Stimulated activated memory B cell treated with anti-CD40 and anti-IgM and Interleukin-4, amounts not matched to agents 10 μg/mL and 1 μg/mL and 100 μg/mL, for 72 hours (primary cell): ENCODE measurements around the gene CSH1.
"Not testable (repeated sequence)": the region's sequence is repeated elsewhere in the genome, so short reads cannot be mapped to it uniquely, and the experiment has no call there.

Experiments
- ATAC-seq: fragments of 150-1000 bp; cut with Tn5 transposase; 2 replicates; pipeline ENCODE4 v1.10.0; 2021
- H3K27ac Mint-ChIP-seq: one replicate; pipeline ENCODE4 v1.8.0; 2022; ENCODE audit warnings: mild to moderate bottlenecking, mixed read lengths
- H3K27me3 Mint-ChIP-seq: one replicate; pipeline ENCODE4 v1.8.0; 2022; ENCODE audit warnings: mixed read lengths
- H3K36me3 Mint-ChIP-seq: one replicate; pipeline ENCODE4 v1.8.0; 2022; ENCODE audit warnings: mixed read lengths
- H3K4me1 Mint-ChIP-seq: one replicate; pipeline ENCODE4 v1.8.0; 2022; ENCODE audit warnings: mixed read lengths
- H3K4me3 Mint-ChIP-seq: one replicate; pipeline ENCODE4 v1.8.0; 2022; ENCODE audit warnings: mild to moderate bottlenecking, moderate library complexity, mixed read lengths
- H3K9me3 Mint-ChIP-seq: one replicate; pipeline ENCODE4 v1.8.0; 2022; ENCODE audit warnings: mixed read lengths

The CSH1 gene

GRCh38 chr17:63932721-63933120, 36.3 kb upstream of the CSH1 start:
- peak; percentile 4 for ATAC-seq
- Mint-ChIP-seq H3K4me1 (peaks cover 82% of the 10 kb centered on the region), H3K9me3 (no peaks in the 10 kb centered on the region), H3K27me3 (no peaks in the 10 kb centered on the region), H3K36me3 (peaks cover 43% of the 10 kb centered on the region), H3K27ac (peak overlapping the region; percentile 94), H3K4me3 (peak overlapping the region; percentile 92)

- H3K4me1 Mint-ChIP-seq: peaks cover 82% of the 10 kb centered on the region
- peak; percentile 92 for ATAC-seq
- peak within 1 kb of the TSS; percentile 92 for H3K4me3 Mint-ChIP-seq
- no peaks in the 10 kb centered on the region for H3K9me3 Mint-ChIP-seq
- peaks cover 48% of the 10 kb centered on the region for H3K36me3 Mint-ChIP-seq
- H3K27ac Mint-ChIP-seq: peak within 1 kb of the TSS; percentile 94
- no peaks in the 10 kb centered on the region for H3K27me3 Mint-ChIP-seq
These were observed 35.7 kb upstream of the CSH1 start, which contains the start of gene CD79B for GRCh38 chr17:63931981-63932561. Gene CD79B (minus strand): TSS chr17:63932331. CDS start chr17:63932261, 70 bp downstream.

- Mint-ChIP-seq H3K9me3 (no peaks in the 10 kb centered on the region), H3K27ac (peak overlapping the region; percentile 94), H3K4me3 (peak overlapping the region; percentile 92), H3K27me3 (no peaks in the 10 kb centered on the region), H3K4me1 (peaks cover 84% of the 10 kb centered on the region), H3K36me3 (peaks cover 48% of the 10 kb centered on the region)
- ATAC-seq: peak; percentile 74
These were observed 34.7 kb upstream of the CSH1 start for GRCh38 chr17:63930951-63931575.

- Mint-ChIP-seq H3K36me3 (peaks cover 48% of the 10 kb centered on the region), H3K4me3 (peak overlapping the region; percentile 92), H3K9me3 (no peaks in the 10 kb centered on the region), H3K4me1 (peaks cover 84% of the 10 kb centered on the region), H3K27ac (peak overlapping the region; percentile 94), H3K27me3 (no peaks in the 10 kb centered on the region)
- ATAC-seq: no peak
These were observed 33.7 kb upstream of the CSH1 start for GRCh38 chr17:63929860-63930766.

- ATAC-seq: no peak
- H3K4me3 Mint-ChIP-seq: peak overlapping the region; percentile 92
- H3K9me3 Mint-ChIP-seq: no peaks in the 10 kb centered on the region
- peaks cover 48% of the 10 kb centered on the region for H3K36me3 Mint-ChIP-seq
- peaks cover 85% of the 10 kb centered on the region for H3K4me1 Mint-ChIP-seq
- no peaks in the 10 kb centered on the region for H3K27me3 Mint-ChIP-seq
- H3K27ac Mint-ChIP-seq: peak overlapping the region; percentile 82
These were observed 32.8 kb upstream of the CSH1 start for GRCh38 chr17:63928966-63929695.

- Mint-ChIP-seq H3K4me3 (peak overlapping the region; percentile 92), H3K9me3 (no peaks in the 10 kb centered on the region), H3K27me3 (no peaks in the 10 kb centered on the region), H3K27ac (peak overlapping the region; percentile 82), H3K36me3 (peaks cover 48% of the 10 kb centered on the region), H3K4me1 (peaks cover 85% of the 10 kb centered on the region)
- no peak for ATAC-seq
These were observed 31.8 kb upstream of the CSH1 start for GRCh38 chr17:63928172-63928666.

GRCh38 chr17:63927464-63928171, 31.2 kb upstream of the CSH1 start:
- no peaks in the 10 kb centered on the region for H3K9me3 Mint-ChIP-seq
- peaks cover 85% of the 10 kb centered on the region for H3K4me1 Mint-ChIP-seq
- H3K36me3 Mint-ChIP-seq: peaks cover 48% of the 10 kb centered on the region
- ATAC-seq: peak; percentile 37
- no peaks in the 10 kb centered on the region for H3K27me3 Mint-ChIP-seq
- peak overlapping the region; percentile 82 for H3K27ac Mint-ChIP-seq
- H3K4me3 Mint-ChIP-seq: peak overlapping the region; percentile 92

GRCh38 chr17:63926164-63926563, 29.8 kb upstream of the CSH1 start:
- Mint-ChIP-seq H3K4me3 (no peak overlapping the region), H3K9me3 (no peaks in the 10 kb centered on the region), H3K27me3 (no peaks in the 10 kb centered on the region), H3K27ac (peak overlapping the region; percentile 82), H3K4me1 (peaks cover 91% of the 10 kb centered on the region), H3K36me3 (peaks cover 38% of the 10 kb centered on the region)
- ATAC-seq: no peak

GRCh38 chr17:63925615-63926014, 29.2 kb upstream of the CSH1 start:
- H3K27me3 Mint-ChIP-seq: no peaks in the 10 kb centered on the region
- ATAC-seq: peak; percentile 84
- peak overlapping the region; percentile 82 for H3K27ac Mint-ChIP-seq
- H3K4me1 Mint-ChIP-seq: peaks cover 93% of the 10 kb centered on the region
- H3K9me3 Mint-ChIP-seq: no peaks in the 10 kb centered on the region
- peak overlapping the region; percentile 55 for H3K4me3 Mint-ChIP-seq
- peaks cover 33% of the 10 kb centered on the region for H3K36me3 Mint-ChIP-seq

GRCh38 chr17:63922402-63922801, 26.0 kb upstream of the CSH1 start:
- H3K4me3 Mint-ChIP-seq: peak overlapping the region; percentile 56

GRCh38 chr17:63920779-63921178, 24.4 kb upstream of the CSH1 start:
- ATAC-seq: peak; percentile 68
- H3K9me3 Mint-ChIP-seq, H3K36me3 Mint-ChIP-seq, H3K27me3 Mint-ChIP-seq: not testable (repeated sequence)
- peak overlapping the region; percentile 36 for H3K4me3 Mint-ChIP-seq
- peak overlapping the region; percentile 83 for H3K27ac Mint-ChIP-seq
- H3K4me1 Mint-ChIP-seq: peaks cover 75% of the 10 kb centered on the region

More at GRCh38 chr17:63922402-63922801, 26.0 kb upstream of the CSH1 start:
- H3K36me3 Mint-ChIP-seq, H3K9me3 Mint-ChIP-seq, H3K27me3 Mint-ChIP-seq: not testable (repeated sequence)
- H3K4me1 Mint-ChIP-seq: peaks cover 81% of the 10 kb centered on the region
- peak overlapping the region; percentile 82 for H3K27ac Mint-ChIP-seq
- peak; percentile 80 for ATAC-seq

GRCh38 chr17:63920050-63920449, 23.7 kb upstream of the CSH1 start:
- H3K36me3 Mint-ChIP-seq, H3K27me3 Mint-ChIP-seq, ATAC-seq, H3K9me3 Mint-ChIP-seq: not testable (repeated sequence)
- peak overlapping the region; percentile 83 for H3K27ac Mint-ChIP-seq
- peaks cover 73% of the 10 kb centered on the region for H3K4me1 Mint-ChIP-seq
- H3K4me3 Mint-ChIP-seq: peak overlapping the region; percentile 61

- Mint-ChIP-seq H3K27me3 (no peaks in the 10 kb centered on the region), H3K36me3 (no peaks in the 10 kb centered on the region), H3K4me1 (peaks cover 70% of the 10 kb centered on the region), H3K4me3 (peak overlapping the region; percentile 62), H3K27ac (peak overlapping the region; percentile 50), H3K9me3 (no peaks in the 10 kb centered on the region)
- ATAC-seq: peak; percentile 79
These were observed 22.9 kb upstream of the CSH1 start for GRCh38 chr17:63919311-63919723.

GRCh38 chr17:63918789-63919305, 22.5 kb upstream of the CSH1 start, which contains the start of gene GH1:
Gene GH1 (minus strand): TSS chr17:63918839. CDS start chr17:63918776, 63 bp downstream.
- Mint-ChIP-seq H3K27ac (peak within 1 kb of the TSS; percentile 50), H3K4me3 (peak within 1 kb of the TSS; percentile 62), H3K4me1 (peaks cover 70% of the 10 kb centered on the region)
- not testable (repeated sequence) for ATAC-seq, H3K27me3 Mint-ChIP-seq, H3K36me3 Mint-ChIP-seq, H3K9me3 Mint-ChIP-seq
